Activated CD4-positive, alpha-beta T cell treated with anti-CD3 and anti-CD28 coated beads for 1 hour (primary cell): ENCODE measurements around the gene GPR142.

ENCODE experiments used
- DNase-seq: peaks from one replicate; pipeline ENCODE4 v3.0.0-alpha.2; 2020

Gene GPR142

GRCh38 chr17:74367206-74367605 is at the start of gene GPR142:
Gene GPR142 (plus strand): TSS chr17:74367506. CDS start chr17:74369541, 2,035 bp downstream.
- DNase-seq, result no peak

DNA sequence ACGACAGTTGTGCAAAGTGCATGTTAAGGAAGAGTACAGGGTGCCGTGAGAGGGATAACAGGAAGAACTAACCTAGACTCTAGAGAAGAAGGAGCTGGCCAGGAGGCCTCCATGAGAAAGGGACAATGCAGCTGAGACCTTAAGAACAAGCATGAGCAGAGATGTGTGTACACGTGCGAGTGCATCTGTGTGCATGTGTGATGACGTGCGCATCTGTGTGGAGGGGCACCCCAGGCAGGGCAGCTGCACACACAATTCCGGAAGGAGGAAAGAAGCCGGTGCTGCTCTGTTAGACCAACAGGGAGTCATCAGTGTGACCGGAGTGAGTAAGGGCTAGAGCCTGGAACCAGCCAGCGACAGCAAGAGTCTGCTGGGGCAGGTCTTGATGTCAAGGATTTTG is 48.9 kb upstream of the GPR142 start:
- DNase-seq, result no peak

DNA sequence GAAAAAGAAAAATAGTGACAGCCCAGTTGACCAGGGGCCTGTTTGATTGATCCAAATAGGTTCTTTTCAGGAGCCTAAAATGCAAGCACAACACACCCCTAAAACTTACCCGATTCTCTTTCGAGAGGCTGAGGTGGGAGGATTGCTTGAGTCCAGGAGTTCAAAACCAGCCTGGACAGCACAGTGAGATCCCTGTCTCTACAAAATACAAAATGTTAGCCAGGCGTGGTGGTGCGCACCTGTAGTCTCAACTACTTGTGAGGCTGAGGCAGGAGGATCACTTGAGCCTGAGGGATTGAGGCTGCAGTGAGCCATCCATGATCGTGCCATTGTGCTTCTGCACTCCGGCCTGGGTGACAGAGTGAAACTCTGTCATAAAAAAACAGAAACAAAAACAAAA is 42.8 kb upstream of the GPR142 start:
- DNase-seq, result no peak

GRCh38 chr17:74325376-74325742 is 41.9 kb upstream of the GPR142 start:
- DNase-seq, result no peak

GRCh38 chr17:74325743-74326379 is 41.4 kb upstream of the GPR142 start, which contains the start of gene KIF19:
Gene KIF19 (plus strand): TSS chr17:74326226. CDS start chr17:74326350, 124 bp downstream.
- DNase-seq, result peak; percentile 26

DNA sequence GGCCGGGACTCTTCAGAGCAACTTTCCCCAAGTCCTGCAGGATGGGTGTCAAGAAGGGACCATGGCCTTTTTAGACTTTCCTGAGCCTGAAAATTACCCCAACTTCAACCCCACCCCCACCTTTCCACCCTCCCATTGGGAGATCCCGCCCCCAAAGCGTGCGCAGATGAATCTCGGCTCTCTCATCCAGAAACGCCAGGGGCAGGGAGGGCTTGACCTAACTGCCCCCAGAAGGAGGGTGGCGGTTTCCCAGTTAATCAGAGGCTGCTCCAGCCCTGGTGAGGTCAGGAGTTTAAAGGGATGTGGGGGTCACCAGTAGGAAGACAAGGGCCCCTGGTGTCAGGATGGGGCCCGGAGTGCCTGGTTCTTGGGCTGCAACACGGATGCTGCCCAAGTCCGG is 40.8 kb upstream of the GPR142 start:
- DNase-seq, result no peak

- DNase-seq, result no peak
Measured at GRCh38 chr17:74328487-74328886, 38.8 kb upstream of the GPR142 start.

DNA sequence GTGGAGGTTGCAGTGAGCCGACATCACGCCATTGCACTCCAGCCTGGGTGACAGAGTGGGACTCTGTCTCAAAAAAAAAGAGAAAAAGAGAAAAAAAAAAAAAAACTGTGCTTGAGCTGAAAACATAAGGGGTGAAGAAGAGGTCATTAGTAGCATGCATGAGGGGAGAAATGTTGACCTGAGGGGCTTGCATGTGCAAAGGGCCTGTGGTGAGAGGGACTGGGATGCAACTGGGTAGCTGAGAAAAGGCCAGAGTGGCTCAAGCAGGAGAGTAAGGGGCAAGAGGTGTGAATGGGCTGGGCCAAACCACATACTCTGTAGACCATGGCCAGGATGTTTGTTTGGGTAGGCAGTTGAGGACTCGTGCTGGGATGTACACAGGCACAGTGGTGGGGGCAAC is 37.9 kb upstream of the GPR142 start:
- DNase-seq, result no peak

DNA sequence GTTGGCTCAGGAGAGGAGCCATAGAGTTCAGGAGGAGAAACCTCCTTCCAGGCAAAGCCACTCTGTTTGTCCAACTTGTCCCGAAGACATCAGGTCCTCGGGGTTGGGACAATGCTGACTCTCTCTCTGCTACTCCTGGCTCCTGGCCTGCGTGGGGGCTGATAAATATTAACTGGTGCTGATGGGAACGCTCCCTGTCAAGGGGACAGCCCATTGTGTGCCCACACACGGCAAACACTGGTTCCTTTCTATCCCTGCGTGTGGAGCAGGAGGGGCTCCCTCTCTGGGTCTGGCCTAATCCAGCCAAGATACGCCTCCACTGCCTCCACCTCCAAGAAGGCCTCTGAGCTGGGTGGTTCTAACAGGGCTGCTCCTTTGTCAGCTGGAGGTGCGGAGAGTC is 36.9 kb upstream of the GPR142 start:
- no peak for DNase-seq

GRCh38 chr17:74332017-74332650 is 35.2 kb upstream of the GPR142 start:
- DNase-seq, result no peak

DNA sequence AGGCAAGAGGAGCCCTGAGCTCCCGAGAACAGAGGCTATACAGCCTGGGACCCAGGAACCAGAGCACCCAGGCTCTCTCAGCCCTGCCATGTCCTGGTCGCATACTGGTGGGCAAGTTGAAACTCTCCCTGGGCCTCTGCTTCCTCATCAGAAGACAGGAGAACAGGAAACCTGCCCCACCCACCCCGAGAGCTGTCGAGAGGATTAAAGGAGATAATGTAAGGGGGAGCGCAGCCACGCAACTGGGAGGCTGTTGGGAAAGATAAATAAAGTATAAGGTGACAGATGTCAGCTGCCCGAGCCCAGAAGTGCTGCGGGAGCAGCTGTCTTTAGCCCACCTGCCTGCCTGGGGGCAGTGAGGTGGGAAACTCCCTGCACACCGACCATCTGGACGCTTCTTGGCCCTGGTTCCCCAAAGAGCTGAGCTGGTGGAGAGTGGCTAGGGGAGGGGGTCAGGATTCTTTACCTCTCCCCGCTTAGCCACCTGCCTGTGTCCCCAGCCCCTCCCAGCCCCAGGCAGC is 34.5 kb upstream of the GPR142 start:
- no peak for DNase-seq

- no peak for DNase-seq
Measured at GRCh38 chr17:74334393-74335039, 32.8 kb upstream of the GPR142 start.

DNA sequence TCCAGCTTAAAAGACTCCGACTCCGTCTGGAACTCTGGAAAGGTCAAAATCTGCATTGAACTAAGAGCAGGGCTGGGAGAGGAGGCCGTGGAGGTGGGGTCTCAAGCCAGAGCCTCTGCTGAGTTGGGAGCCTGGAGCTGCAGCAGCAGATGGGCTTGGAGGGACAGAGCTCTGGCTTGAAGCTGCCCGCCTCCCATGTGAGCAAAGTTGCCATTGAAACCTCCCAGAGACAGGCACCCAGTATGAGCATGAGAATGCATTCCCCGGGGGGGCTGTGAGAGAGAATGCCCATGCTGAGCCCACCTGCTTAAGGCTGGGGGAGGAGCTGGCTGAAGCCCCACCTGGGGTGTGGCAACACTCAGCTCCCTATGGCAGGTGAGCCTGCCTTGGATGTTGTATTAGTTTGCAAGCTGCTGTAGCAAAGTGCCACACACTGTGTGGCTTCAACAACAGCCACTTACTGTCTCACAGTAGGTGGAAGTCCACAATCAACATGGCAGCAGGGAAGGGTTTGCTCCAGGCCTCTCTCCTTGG is 31.7 kb upstream of the GPR142 start:
- DNase-seq, result no peak

DNA sequence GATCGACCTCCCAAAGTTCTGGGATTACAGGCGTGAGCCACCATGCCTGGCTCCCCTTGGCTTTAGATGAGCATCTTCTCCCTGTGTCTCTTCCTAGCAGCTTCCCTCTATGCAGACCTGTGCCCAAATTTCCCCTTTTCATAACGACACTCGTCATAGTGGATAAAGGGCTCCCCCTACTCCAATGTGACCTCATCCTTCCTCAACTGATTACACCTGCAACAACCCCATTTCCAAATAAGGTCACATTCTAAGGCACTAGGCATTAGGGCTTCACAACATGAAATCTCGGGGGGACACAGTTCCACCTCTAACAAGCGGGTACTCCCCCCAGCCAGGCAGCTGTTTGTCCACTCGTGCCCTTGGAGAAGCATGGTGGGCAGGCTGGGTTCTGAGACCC is 31.0 kb upstream of the GPR142 start:
- no peak for DNase-seq

DNA sequence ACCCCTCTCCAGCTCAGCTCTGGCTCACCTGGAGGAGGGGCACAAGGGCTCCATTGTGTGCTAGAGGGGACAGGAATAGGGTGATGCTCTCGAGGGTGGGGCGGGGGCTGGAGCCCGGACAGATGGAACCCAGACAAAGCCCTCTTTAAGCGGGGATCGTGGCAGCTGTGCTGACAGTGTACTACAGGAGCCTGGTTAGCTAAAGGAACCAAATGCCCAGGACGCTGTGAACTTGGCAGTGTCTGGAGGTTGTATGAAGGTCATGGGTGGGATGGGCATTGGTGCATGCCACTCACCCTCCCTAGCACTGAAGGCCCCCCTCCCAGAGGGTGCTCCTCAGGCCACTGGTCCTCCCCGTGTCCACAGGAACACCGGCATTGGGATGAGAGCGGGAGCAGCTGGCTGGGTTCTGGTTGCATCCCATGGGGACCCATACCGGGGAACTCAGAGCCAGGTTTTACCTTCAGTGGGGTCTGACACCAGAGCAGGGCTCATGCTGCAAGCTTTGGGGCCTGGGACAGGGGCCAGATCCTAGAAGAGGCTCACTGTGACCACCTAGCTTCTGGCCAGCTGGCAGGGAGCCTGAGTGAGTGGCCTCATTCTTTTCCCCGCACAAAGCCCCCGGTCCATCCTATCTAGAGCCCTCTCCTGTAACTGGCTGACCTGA is 29.3 kb upstream of the GPR142 start:
- no peak for DNase-seq

- no peak for DNase-seq
Measured at GRCh38 chr17:74339537-74340195, 27.6 kb upstream of the GPR142 start.

DNA sequence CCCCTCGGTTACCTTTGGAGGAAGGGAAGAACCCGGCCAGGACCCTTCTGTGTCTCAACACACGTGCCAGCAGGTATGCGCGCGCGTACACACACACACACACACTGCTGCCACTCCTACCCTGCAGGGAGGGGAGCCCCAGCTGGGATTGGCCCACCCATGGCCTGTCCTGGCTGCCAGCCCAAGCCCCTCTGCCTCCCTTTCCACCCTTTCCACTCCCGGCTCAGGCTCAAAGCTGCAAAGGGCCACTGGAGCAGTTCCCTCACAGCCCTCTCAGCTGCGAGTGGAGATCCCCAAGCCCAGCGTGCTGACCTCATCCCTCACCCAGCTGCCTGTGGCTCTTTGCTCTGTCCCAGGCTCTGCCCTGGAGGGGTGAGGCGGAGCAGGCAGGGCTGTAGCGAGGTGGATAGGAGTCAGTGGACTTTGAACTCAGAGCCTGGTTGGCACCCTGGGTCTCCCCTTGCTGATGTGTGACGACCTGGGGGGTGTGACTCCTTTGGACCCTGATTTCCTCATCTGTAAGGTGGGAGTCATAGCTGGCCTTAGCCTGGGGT is 26.8 kb upstream of the GPR142 start:
- DNase-seq, result no peak

GRCh38 chr17:74342224-74342623 is 25.1 kb upstream of the GPR142 start:
- no peak for DNase-seq

DNA sequence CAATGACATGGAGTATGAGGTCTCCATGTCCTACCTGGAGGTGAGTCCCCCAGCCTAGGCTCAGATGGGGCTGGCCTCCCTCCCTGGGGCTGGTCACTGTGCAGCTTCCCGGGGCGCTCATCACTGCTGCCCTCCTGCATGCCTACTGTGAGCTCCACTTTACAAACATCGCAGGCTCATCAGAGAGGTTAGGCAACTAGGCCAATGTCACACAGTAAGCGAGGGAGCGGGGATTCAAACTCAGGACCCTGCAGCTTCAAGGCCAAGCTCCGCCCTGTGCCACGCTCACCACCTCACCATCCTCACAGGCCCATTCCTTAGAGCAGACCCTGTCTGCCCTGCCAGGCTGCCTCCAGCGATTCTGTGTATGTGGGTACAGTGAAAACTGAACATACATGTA is 24.2 kb upstream of the GPR142 start:
- DNase-seq, result no peak

DNA sequence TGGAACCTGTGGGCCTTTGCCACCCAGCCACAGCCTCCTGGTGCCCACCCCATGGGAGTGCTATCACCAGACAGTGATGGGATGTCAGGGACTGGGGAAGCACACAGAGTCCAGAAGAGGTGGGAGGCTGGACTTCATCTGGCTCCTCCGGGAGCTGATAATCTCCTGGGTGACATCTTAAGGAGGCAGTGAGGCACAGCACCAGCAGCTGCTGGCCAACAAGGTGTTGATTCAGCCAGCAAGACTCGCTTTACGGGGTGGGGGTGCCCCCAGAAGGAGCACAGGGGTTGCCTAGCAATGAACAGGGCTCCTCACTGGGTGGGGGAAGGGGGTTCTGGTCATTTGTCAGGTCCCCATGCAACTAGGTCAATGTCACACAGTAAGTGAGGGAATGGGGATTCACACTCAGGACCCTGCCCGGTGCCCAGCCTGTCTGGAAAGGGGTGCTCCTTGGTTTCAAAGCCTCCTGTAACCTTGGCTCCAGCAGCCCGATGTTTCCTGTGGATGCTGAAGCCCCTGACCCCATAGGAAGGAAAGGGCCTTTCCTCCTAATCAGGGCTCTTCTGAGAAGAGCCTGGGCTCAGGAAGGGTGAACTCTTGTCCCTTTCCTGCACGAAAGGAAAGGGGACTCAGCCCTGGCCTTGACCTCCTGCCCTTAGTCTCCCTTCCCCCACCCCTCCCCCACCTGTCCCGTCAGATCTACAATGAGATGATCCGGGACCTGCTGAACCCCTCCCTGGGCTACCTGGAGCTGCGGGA is 23.6 kb upstream of the GPR142 start:
- DNase-seq, result no peak

- DNase-seq, result no peak
Measured at GRCh38 chr17:74344658-74345057, 22.6 kb upstream of the GPR142 start.
